Stimulated activated CD8-positive, alpha-beta memory T cell treated with anti-CD3 and anti-CD28 coated beads, Interleukin-15, amount 100 ng/mL, for 24 hours (primary cell): Measurements from ENCODE around the gene DDHD1.

Source experiments
- DNase-seq: peaks from one replicate; pipeline ENCODE4 v3.0.0-alpha.2; 2020; ENCODE audit warnings: low read depth

DDHD1 gene

GRCh38 chr14:53032838-53033390, 120.2 kb downstream of the DDHD1 start:
- DNase-seq: no peak

GRCh38 chr14:53032161-53032803, 120.8 kb downstream of the DDHD1 start:
- no peak for DNase-seq

GRCh38 chr14:53027562-53027961, 125.6 kb downstream of the DDHD1 start:
- no peak for DNase-seq

- no peak for DNase-seq
Observed at GRCh38 chr14:53027041-53027440, 126.1 kb downstream of the DDHD1 start.

GRCh38 chr14:53023325-53023724, 129.8 kb downstream of the DDHD1 start:
- no peak for DNase-seq

- DNase-seq: no peak
Observed at GRCh38 chr14:53022593-53022992, 130.5 kb downstream of the DDHD1 start.

GRCh38 chr14:53020193-53020932, 132.8 kb downstream of the DDHD1 start:
- no peak for DNase-seq

GRCh38 chr14:53019406-53019805, 133.7 kb downstream of the DDHD1 start:
- DNase-seq: no peak

GRCh38 chr14:53017837-53018236, 135.3 kb downstream of the DDHD1 start:
- DNase-seq: no peak

GRCh38 chr14:53016919-53017318, 136.2 kb downstream of the DDHD1 start:
- no peak for DNase-seq

- no peak for DNase-seq
Observed at GRCh38 chr14:53016491-53016890, 136.6 kb downstream of the DDHD1 start.

GRCh38 chr14:53011053-53011462, 142.1 kb downstream of the DDHD1 start:
- no peak for DNase-seq

GRCh38 chr14:53010193-53011040, 142.7 kb downstream of the DDHD1 start:
- DNase-seq: no peak

- DNase-seq: no peak
Observed at GRCh38 chr14:53006931-53007562, 146.1 kb downstream of the DDHD1 start.

GRCh38 chr14:53004976-53005375, 148.1 kb downstream of the DDHD1 start:
- no peak for DNase-seq

GRCh38 chr14:53003776-53004175, 149.3 kb downstream of the DDHD1 start:
- no peak for DNase-seq

- no peak for DNase-seq
Observed at GRCh38 chr14:53002576-53002975, 150.5 kb downstream of the DDHD1 start.

GRCh38 chr14:53001787-53002378, 151.2 kb downstream of the DDHD1 start:
- DNase-seq: no peak

- DNase-seq: no peak
Observed at GRCh38 chr14:52998376-52999015, 154.6 kb downstream of the DDHD1 start.

GRCh38 chr14:52996493-52996892, 156.6 kb downstream of the DDHD1 start:
- DNase-seq: no peak

GRCh38 chr14:52995998-52996397, 157.1 kb downstream of the DDHD1 start:
- DNase-seq: no peak
